GM19397 (cell line): ENCODE data around the gene PINLYP.
"Not testable (repeated sequence)": the region's sequence is repeated elsewhere in the genome, so short reads cannot be mapped to it uniquely, and the experiment has no call there.

Experiments used
- ATAC-seq: cut with Tn5 transposase; IDR thresholded peaks from one replicate; pipeline ENCODE4 v1.9.1; 2021; ENCODE audit warnings: mild to moderate bottlenecking, moderate library complexity; ENCODE audit not compliant: unreplicated experiment

The PINLYP gene

GRCh38 chr19:43578787-43579186 lies 3.2 kb downstream of the PINLYP start:
- no peak for ATAC-seq

GRCh38 chr19:43581467-43581866 lies 5.9 kb downstream of the PINLYP start:
- no peak for ATAC-seq

- no peak for ATAC-seq
Observed at GRCh38 chr19:43582495-43582894, 6.9 kb downstream of the PINLYP start.

GRCh38 chr19:43584484-43584883 lies 8.9 kb downstream of the PINLYP start:
- no peak for ATAC-seq

GRCh38 chr19:43586346-43586745 lies 10.7 kb downstream of the PINLYP start:
- no peak for ATAC-seq

- ATAC-seq = not testable (repeated sequence)
Observed at GRCh38 chr19:43587029-43587428, 11.4 kb downstream of the PINLYP start.

- no peak for ATAC-seq
Observed at GRCh38 chr19:43589277-43589676, 13.7 kb downstream of the PINLYP start.

- no peak for ATAC-seq
Observed at GRCh38 chr19:43589678-43590077, 14.1 kb downstream of the PINLYP start.

- no peak for ATAC-seq
Observed at GRCh38 chr19:43591904-43592772, 16.5 kb downstream of the PINLYP start.

- no peak for ATAC-seq
Observed at GRCh38 chr19:43592800-43593350, 17.3 kb downstream of the PINLYP start.

GRCh38 chr19:43594081-43594697 lies 18.6 kb downstream of the PINLYP start:
- no peak for ATAC-seq

- no peak for ATAC-seq
Observed at GRCh38 chr19:43594710-43595604, 19.4 kb downstream of the PINLYP start.

GRCh38 chr19:43595605-43595998 lies 20.0 kb downstream of the PINLYP start:
- ATAC-seq = no peak

- peak; percentile 86 for ATAC-seq
Observed at GRCh38 chr19:43595999-43596841, 20.6 kb downstream of the PINLYP start, which contains the start of the genes IRGQ and ZNF576. Gene IRGQ, minus strand, starts transcription at chr19:43596134. Its CDS starts 796 bp downstream, at chr19:43595338. Gene ZNF576, plus strand, starts transcription at chr19:43596595. Its CDS starts 514 bp downstream, at chr19:43597109.

- no peak for ATAC-seq
Observed at GRCh38 chr19:43596842-43597461, 21.4 kb downstream of the PINLYP start.

- no peak for ATAC-seq
Observed at GRCh38 chr19:43597876-43598275, 22.3 kb downstream of the PINLYP start.

- no peak for ATAC-seq
Observed at GRCh38 chr19:43598445-43599240, 23.0 kb downstream of the PINLYP start.

- no peak for ATAC-seq
Observed at GRCh38 chr19:43599635-43600295, 24.2 kb downstream of the PINLYP start.
